Mucosa of descending colon (tissue), 3 donors: Measurements from ENCODE around the gene CST9L. TPM values are rescaled to one million over a fixed set of nuclear protein-coding genes. Genes with fewer than 3 reads are reported as not detected.
A peak's percentile ranks its signal among the peaks of the same experiment; 100 is the strongest.

Experiments used
- ATAC-seq: fragments of 200-7000 bp; cut with Tn5 transposase; one replicate; pipeline ENCODE4 v1.9.1; 2020; ENCODE audit warnings: mild to moderate bottlenecking, moderate library complexity
- DNase-seq, 3 donors: peaks; one replicate each; pipeline ENCODE4 v3.0.0-alpha.2; 2020
- H3K36me3 ChIP-seq: fragments of 200-600 bp; one replicate; pipeline ENCODE4 v1.8.0; 2021; ENCODE audit warnings: low read depth, mild to moderate bottlenecking
- H3K4me1 ChIP-seq: fragments of 200-600 bp; one replicate; pipeline ENCODE4 v1.8.0; 2021; ENCODE audit warnings: low read depth, mild to moderate bottlenecking
- H3K4me3 ChIP-seq: fragments of 200-600 bp; one replicate; pipeline ENCODE4 v1.8.0; 2021; ENCODE audit warnings: mild to moderate bottlenecking
- H3K9me3 ChIP-seq: fragments of 200-600 bp; one replicate; pipeline ENCODE4 v1.8.0; 2021; ENCODE audit warnings: mild to moderate bottlenecking
- intact Hi-C, 2 donors: fragments of 100-400 bp; cut with DNase I in 1 of 2; cut with micrococcal nuclease in 1 of 2; formaldehyde crosslinking; loops; one replicate each; pipeline versions ENCODE4 v1.11.0 to v1.11.1; 2022; cut with DNase I, micrococcal nuclease
- long read RNA-seq, 2 donors: library from polyadenylated mRNA; unstranded; transcript quantifications; one replicate each; pipeline ENCODE4 v2.0.0, GENCODE V29; 2019 to 2021
- total RNA-seq, 3 donors: library from RNA; stranded (reverse); fragmentation: NEBNext Ultra II Directional in 2 of 3; extraction: Animal tissue kit (Norgen Biotek cat#: 25700) in 2 of 3; gene quantifications; one replicate each; pipeline versions ENCODE4 v1.2.1 to v1.2.4, GENCODE V29; 2021 to 2023
- TF ChIP-seq, protein P1 (sequence below): fragments of 200-600 bp; IDR thresholded peaks from one replicate; pipeline ENCODE4 v1.8.0; 2022; ENCODE audit warnings: antibody characterized with exemption, mild to moderate bottlenecking
- donor health status: DM: no; HTN: no; CAD: no; lungs with moderate emphysema.
- donor health status: DM: no; HTN: no; CAD: no.
- donor health status: DM: no; HTN: yes; CAD: no.

The CST9L gene, protein sequence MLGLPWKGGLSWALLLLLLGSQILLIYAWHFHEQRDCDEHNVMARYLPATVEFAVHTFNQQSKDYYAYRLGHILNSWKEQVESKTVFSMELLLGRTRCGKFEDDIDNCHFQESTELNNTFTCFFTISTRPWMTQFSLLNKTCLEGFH
- not detected for total RNA-seq
- long read RNA-seq, donor 1: 0 reads
- long read RNA-seq, donor 2: 0 reads

DNA sequence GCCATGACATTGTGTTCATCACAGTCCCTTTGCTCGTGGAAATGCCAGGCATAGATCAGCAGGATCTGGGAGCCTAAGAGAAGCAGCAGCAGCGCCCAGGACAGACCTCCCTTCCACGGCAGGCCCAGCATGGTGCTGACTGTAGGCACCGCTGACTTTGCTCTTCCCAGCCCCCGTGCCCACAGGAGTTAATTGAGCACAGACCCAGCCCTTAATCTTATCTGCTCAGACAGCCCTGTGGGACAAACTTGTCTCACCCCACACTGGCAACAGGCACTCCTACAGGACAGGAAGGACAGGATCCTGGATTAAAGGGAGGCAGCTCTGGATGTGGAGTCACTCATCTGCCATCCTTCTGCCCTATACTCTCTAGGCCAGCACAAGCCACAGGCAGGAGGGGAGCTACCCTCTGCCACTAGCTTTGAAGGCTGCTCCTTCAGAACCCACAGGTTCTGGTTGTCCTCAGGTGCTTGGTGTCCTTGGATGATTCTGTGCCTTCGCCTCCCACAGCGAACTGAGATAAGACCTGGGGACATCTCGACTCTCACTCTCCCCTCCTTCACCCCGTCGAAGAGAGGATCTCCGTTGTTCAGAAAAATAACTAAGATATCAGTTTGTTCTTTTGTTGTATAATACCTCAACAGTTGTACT, at the start of gene CST9L:
Gene CST9L, minus strand, starts transcription at position 165 of the 651 bp plus-strand sequence. Its CDS starts 34 bp downstream, at position 131.
- no peak for ATAC-seq
- intact Hi-C loops: no loop called here

DNA sequence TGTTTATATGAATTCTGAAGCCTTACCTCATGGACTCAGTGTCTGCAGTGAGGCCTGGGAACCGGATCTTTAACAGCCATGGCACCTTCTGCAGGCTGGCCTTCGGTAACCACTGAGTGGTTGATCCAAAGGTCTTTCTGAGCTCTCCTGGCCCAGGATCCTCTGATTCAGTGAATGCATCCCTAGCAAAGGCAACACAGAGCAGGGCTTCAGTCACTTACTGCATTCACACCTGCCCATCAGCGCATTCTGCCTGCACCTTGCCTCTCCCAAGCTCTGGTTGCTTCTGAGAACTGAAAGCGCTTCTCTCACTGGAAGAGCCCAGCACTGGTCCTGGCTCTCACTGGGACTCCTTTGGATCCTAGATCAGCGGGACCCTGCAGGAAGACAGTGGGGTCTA, 45.9 kb upstream of the CST9L start:
- no peak for ATAC-seq
- Histone ChIP-seq H3K4me1 (no peaks in the 10 kb centered on the region), H3K9me3 (no peaks in the 10 kb centered on the region), H3K4me3 (no peak overlapping the region), H3K36me3 (no peaks in the 10 kb centered on the region)
- no peak for DNase-seq
- TF ChIP-seq, protein P1, sequence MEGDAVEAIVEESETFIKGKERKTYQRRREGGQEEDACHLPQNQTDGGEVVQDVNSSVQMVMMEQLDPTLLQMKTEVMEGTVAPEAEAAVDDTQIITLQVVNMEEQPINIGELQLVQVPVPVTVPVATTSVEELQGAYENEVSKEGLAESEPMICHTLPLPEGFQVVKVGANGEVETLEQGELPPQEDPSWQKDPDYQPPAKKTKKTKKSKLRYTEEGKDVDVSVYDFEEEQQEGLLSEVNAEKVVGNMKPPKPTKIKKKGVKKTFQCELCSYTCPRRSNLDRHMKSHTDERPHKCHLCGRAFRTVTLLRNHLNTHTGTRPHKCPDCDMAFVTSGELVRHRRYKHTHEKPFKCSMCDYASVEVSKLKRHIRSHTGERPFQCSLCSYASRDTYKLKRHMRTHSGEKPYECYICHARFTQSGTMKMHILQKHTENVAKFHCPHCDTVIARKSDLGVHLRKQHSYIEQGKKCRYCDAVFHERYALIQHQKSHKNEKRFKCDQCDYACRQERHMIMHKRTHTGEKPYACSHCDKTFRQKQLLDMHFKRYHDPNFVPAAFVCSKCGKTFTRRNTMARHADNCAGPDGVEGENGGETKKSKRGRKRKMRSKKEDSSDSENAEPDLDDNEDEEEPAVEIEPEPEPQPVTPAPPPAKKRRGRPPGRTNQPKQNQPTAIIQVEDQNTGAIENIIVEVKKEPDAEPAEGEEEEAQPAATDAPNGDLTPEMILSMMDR: no peak
- intact Hi-C loops: no loop called here

More for the DNA sequence above, at the start of gene CST9L:
- TF ChIP-seq, protein P1: no peak
- no peaks in the 10 kb centered on the region for H3K4me1 ChIP-seq
- H3K4me3 ChIP-seq: no peak within 1 kb of the TSS
- no peaks in the 10 kb centered on the region for H3K36me3 ChIP-seq
- H3K9me3 ChIP-seq: no peaks in the 10 kb centered on the region
- DNase-seq: no peak

DNA sequence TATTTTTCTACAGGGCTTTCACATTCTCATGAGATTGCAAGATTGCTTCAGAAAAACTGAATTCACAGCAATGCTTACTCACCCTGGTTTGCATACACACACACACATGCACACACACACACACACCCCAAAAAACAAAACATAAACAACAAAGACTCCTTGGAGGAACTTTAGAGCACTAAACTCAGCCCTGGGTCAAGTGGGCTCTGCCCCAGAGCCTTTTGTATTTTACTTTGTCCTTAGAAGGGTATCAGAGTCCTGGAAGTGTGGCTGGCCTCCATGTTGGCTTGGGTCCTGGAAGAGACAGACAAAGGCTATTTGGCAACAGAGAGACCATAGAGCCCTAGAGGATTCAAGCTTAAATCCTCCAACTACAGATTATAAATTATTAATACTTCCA, 45.4 kb upstream of the CST9L start:
- intact Hi-C loops: no loop called here
- TF ChIP-seq, protein P1: no peak
- no peaks in the 10 kb centered on the region for H3K36me3 ChIP-seq
- no peaks in the 10 kb centered on the region for H3K4me1 ChIP-seq
- no peaks in the 10 kb centered on the region for H3K9me3 ChIP-seq
- H3K4me3 ChIP-seq: no peak overlapping the region
- DNase-seq (peak in 1 of 3 donors; percentile 32), ATAC-seq (peak; percentile 41)

DNA sequence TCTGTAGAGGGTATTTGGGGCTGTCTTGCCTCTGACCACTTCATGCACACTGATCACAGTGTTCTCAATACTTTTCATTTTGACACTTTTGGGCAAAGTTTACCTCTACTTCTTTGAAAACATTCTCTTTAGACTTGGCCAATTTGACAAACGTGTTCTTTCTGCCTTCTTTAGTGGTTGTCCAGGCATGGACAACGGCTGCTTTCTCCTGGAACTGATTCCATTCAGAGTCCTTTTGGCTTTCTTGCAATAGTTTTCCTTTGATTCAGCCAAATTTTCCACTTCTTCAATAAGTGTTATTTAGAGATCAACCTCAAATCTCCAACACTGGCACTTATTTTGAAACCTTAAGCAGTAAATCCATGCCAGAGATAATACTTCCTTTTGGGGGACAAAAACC, 44.1 kb upstream of the CST9L start:
- Histone ChIP-seq H3K4me3 (no peak overlapping the region), H3K4me1 (no peaks in the 10 kb centered on the region), H3K9me3 (no peaks in the 10 kb centered on the region), H3K36me3 (no peaks in the 10 kb centered on the region)
- DNase-seq (no peak), ATAC-seq (no peak)
- intact Hi-C loops: no loop called here
- TF ChIP-seq, protein P1: no peak

DNA sequence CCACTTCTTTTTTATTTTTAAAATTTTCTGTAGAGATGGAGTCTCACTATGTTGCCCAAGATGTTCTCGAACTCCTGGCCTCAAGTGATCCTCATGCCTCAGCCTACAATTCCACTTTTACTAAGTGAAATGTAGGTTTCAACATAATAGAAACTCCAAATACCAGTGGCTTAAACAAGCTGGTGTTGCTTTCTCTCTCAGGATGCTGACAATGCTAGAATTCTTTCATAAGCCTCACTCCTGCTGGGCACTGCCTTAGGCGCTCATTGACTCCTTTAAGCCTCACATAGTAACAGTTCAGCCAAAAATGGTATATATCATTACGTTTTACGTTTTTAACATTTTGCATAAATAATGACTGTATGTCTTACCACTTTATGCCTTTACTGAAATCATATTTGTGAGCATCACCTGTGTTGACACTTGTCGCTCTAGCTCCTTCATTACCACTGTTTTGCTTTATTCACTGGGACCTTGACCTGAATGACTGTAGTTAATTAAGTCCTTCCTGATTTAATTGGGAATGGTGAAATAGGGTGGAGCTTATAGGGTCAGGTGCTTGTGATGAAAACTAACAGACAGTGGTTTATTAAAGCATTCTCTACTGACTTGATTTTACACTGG, 41.3 kb upstream of the CST9L start:
- intact Hi-C loops: loop anchor here in 1 of 2 donors (10.0 kb wide), 1 partner anchor 165 kb away; no protein-coding TSS in a partner anchor
- ATAC-seq: no peak
- TF ChIP-seq, protein P1: no peak

More for the DNA sequence above, 41.3 kb upstream of the CST9L start:
- no peaks in the 10 kb centered on the region for H3K4me1 ChIP-seq
- no peaks in the 10 kb centered on the region for H3K9me3 ChIP-seq
- no peak overlapping the region for H3K4me3 ChIP-seq
- H3K36me3 ChIP-seq: no peaks in the 10 kb centered on the region
- no peak for DNase-seq
